Measurements from ENCODE around the gene HAT1.
"Not testable (repeated sequence)": the region's sequence is repeated elsewhere in the genome, so short reads cannot be mapped to it uniquely, and the experiment has no call there.

HAT1 gene

GRCh38 chr2:171922230-171923022 lies at the start of gene HAT1:
HAT1 (plus strand) TSS chr2:171922461; CDS start chr2:171922501, 40 bp downstream.
- peak; percentile 97 for DNase-seq (ENCODE audit: low read depth)

GRCh38 chr2:171874517-171874916 lies 47.7 kb upstream of the HAT1 start:
- no peak for DNase-seq (ENCODE audit: low read depth)

GRCh38 chr2:171874963-171875362 lies 47.3 kb upstream of the HAT1 start:
- no peak for DNase-seq (ENCODE audit: low read depth)

GRCh38 chr2:171878481-171878993 lies 43.7 kb upstream of the HAT1 start:
- DNase-seq (ENCODE audit: low read depth) = no peak

GRCh38 chr2:171879865-171880264 lies 42.4 kb upstream of the HAT1 start:
- DNase-seq (ENCODE audit: low read depth) = no peak

GRCh38 chr2:171880774-171881173 lies 41.5 kb upstream of the HAT1 start:
- DNase-seq (ENCODE audit: low read depth) = no peak

- DNase-seq (ENCODE audit: low read depth) = no peak
Observed at GRCh38 chr2:171882089-171882769, 40.0 kb upstream of the HAT1 start.

- DNase-seq (ENCODE audit: low read depth) = no peak
Observed at GRCh38 chr2:171883275-171883893, 38.9 kb upstream of the HAT1 start.

- no peak for DNase-seq (ENCODE audit: low read depth)
Observed at GRCh38 chr2:171889333-171889732, 32.9 kb upstream of the HAT1 start.

- no peak for DNase-seq (ENCODE audit: low read depth)
Observed at GRCh38 chr2:171889808-171890207, 32.5 kb upstream of the HAT1 start.

- DNase-seq (ENCODE audit: low read depth) = no peak
Observed at GRCh38 chr2:171893196-171893823, 29.0 kb upstream of the HAT1 start.

- peak; percentile 66 for DNase-seq (ENCODE audit: low read depth)
Observed at GRCh38 chr2:171893824-171894611, 28.2 kb upstream of the HAT1 start, which contains the start of gene SLC25A12. SLC25A12 (minus strand) TSS chr2:171894244; CDS start chr2:171894214, 30 bp downstream.

- no peak for DNase-seq (ENCODE audit: low read depth)
Observed at GRCh38 chr2:171894612-171894947, 27.7 kb upstream of the HAT1 start.

- no peak for DNase-seq (ENCODE audit: low read depth)
Observed at GRCh38 chr2:171895786-171896185, 26.5 kb upstream of the HAT1 start.

GRCh38 chr2:171899623-171900282 lies 22.5 kb upstream of the HAT1 start:
- DNase-seq (ENCODE audit: low read depth) = not testable (repeated sequence)

- no peak for DNase-seq (ENCODE audit: low read depth)
Observed at GRCh38 chr2:171902840-171903420, 19.3 kb upstream of the HAT1 start.

GRCh38 chr2:171908235-171908634 lies 14.0 kb upstream of the HAT1 start:
- DNase-seq (ENCODE audit: low read depth) = no peak

- DNase-seq (ENCODE audit: low read depth) = no peak
Observed at GRCh38 chr2:171909266-171909665, 13.0 kb upstream of the HAT1 start.

GRCh38 chr2:171910494-171910893 lies 11.8 kb upstream of the HAT1 start:
- no peak for DNase-seq (ENCODE audit: low read depth)

GRCh38 chr2:171913517-171913916 lies 8.7 kb upstream of the HAT1 start:
- no peak for DNase-seq (ENCODE audit: low read depth)

- no peak for DNase-seq (ENCODE audit: low read depth)
Observed at GRCh38 chr2:171919453-171919852, 2.8 kb upstream of the HAT1 start.

All from stimulated activated CD8-positive, alpha-beta memory T cell treated with anti-CD3 and anti-CD28 coated beads, Interleukin-4, amount 100 ng/mL, for 24 hours (primary cell).